DND-41 (cell line): ENCODE measurements around the gene TUBA3C.

Experiments
- ATAC-seq: fragments of 200-7000 bp; cut with Tn5 transposase; 3 replicates; pipeline ENCODE4 v1.9.1; 2021; ENCODE audit warnings: low read depth; ENCODE audit not compliant: insufficient read depth
- DNase-seq: peaks from one replicate; pipeline ENCODE4 v3.0.0-alpha.2; 2020
- H2AFZ ChIP-seq: 2 replicates; pipeline ENCODE4 v1.6.0; 2012; ENCODE audit warnings: low read depth, low read length
- H3K27ac ChIP-seq: 2 replicates; pipeline ENCODE4 v1.5.1; 2012; ENCODE audit warnings: low read length, inconsistent platforms
- H3K27me3 ChIP-seq: fragments of 200-600 bp; sonication (generic); 2 replicates; pipeline ENCODE4 v1.6.0; 2012; ENCODE audit warnings: low read length, mild to moderate bottlenecking, inconsistent platforms; ENCODE audit not compliant: insufficient read depth, poor library complexity
- H3K36me3 ChIP-seq: 2 replicates; pipeline ENCODE4 v1.5.1; 2012; ENCODE audit warnings: low read length, inconsistent platforms; ENCODE audit not compliant: insufficient read depth
- H3K4me1 ChIP-seq: 2 replicates; pipeline ENCODE4 v1.5.1; 2012; ENCODE audit warnings: mild to moderate bottlenecking, low read length; ENCODE audit not compliant: insufficient read depth
- H3K4me2 ChIP-seq: 2 replicates; pipeline ENCODE4 v1.6.0; 2012; ENCODE audit warnings: mild to moderate bottlenecking, moderate library complexity, low read length, inconsistent platforms; ENCODE audit not compliant: insufficient read depth
- H3K4me3 ChIP-seq, 2 experiments: fragments of 200-600 bp in 1 of 2; shearing (Covaris generic) in 1 of 2; 2 replicates each; pipeline ENCODE4 v1.5.1; 2012 to 2016; ENCODE audit warnings: inconsistent platforms in 2 of 2, low read length in 2 of 2, mild to moderate bottlenecking in 2 of 2, low read depth in 1 of 2, moderate library complexity in 1 of 2
- H3K79me2 ChIP-seq: 2 replicates; pipeline ENCODE4 v1.6.0; 2012; ENCODE audit warnings: low read length, inconsistent platforms; ENCODE audit not compliant: insufficient read depth
- H3K9ac ChIP-seq: 2 replicates; pipeline ENCODE4 v1.6.0; 2012; ENCODE audit warnings: low read depth, mild to moderate bottlenecking, inconsistent platforms, low read length, moderate library complexity
- H3K9me3 ChIP-seq: 2 replicates; pipeline ENCODE4 v1.5.1; 2012; ENCODE audit warnings: low read length, moderate library complexity, mild to moderate bottlenecking, inconsistent platforms; ENCODE audit not compliant: insufficient read depth, severe bottlenecking
- H4K20me1 ChIP-seq: 2 replicates; pipeline ENCODE4 v1.6.0; 2012; ENCODE audit warnings: low read length; ENCODE audit not compliant: insufficient read depth
- CTCF ChIP-seq: IDR thresholded peaks from 2 replicates; pipeline ENCODE4 v1.5.1; 2012; ENCODE audit warnings: borderline replicate concordance, low read length, moderate library complexity, mild to moderate bottlenecking; ENCODE audit not compliant: poor library complexity, severe bottlenecking; ENCODE audit errors: extremely low read depth
- EZH2 ChIP-seq: IDR thresholded peaks from 3 replicates; pipeline ENCODE4 v1.6.1; 2012; ENCODE audit warnings: borderline replicate concordance, low read depth, mild to moderate bottlenecking, moderate library complexity, low read length, inconsistent platforms; ENCODE audit not compliant: severe bottlenecking

Gene TUBA3C

GRCh38 chr13:19156013-19156825 is 25.4 kb downstream of the TUBA3C start:
- no peaks in the 10 kb centered on the region for H3K36me3 ChIP-seq
- ATAC-seq (no peak), DNase-seq (no peak)
- no peaks in the 10 kb centered on the region for H3K27me3 ChIP-seq
- H3K4me3 ChIP-seq: no peak overlapping the region
- H2AFZ ChIP-seq: no peak overlapping the region
- H3K4me2 ChIP-seq: no peak overlapping the region
- H4K20me1 ChIP-seq: no peaks in the 10 kb centered on the region
- TF ChIP-seq EZH2 (no peak), CTCF (no peak)
- H3K4me1 ChIP-seq: no peaks in the 10 kb centered on the region
- peaks cover 24% of the 10 kb centered on the region for H3K9me3 ChIP-seq
- H3K79me2 ChIP-seq: no peaks in the 10 kb centered on the region
- no peak overlapping the region for H3K9ac ChIP-seq
- H3K27ac ChIP-seq: no peak overlapping the region

GRCh38 chr13:19155321-19155861 is 26.2 kb downstream of the TUBA3C start:
- TF ChIP-seq CTCF: no peak
- no peak for TF ChIP-seq EZH2
- peaks cover 24% of the 10 kb centered on the region for H3K9me3 ChIP-seq

GRCh38 chr13:19154843-19155242 is 26.8 kb downstream of the TUBA3C start:
- no peaks in the 10 kb centered on the region for H4K20me1 ChIP-seq
- ATAC-seq (no peak), DNase-seq (no peak)
- no peak overlapping the region for H3K4me2 ChIP-seq
- H3K4me1 ChIP-seq: no peaks in the 10 kb centered on the region
- H3K9ac ChIP-seq: no peak overlapping the region
- no peak overlapping the region for H3K4me3 ChIP-seq
- no peak overlapping the region for H3K27ac ChIP-seq
- H2AFZ ChIP-seq: no peak overlapping the region
- TF ChIP-seq EZH2 (no peak), CTCF (no peak)
- H3K79me2 ChIP-seq: no peaks in the 10 kb centered on the region
- no peaks in the 10 kb centered on the region for H3K36me3 ChIP-seq
- no peaks in the 10 kb centered on the region for H3K27me3 ChIP-seq
- H3K9me3 ChIP-seq: peaks cover 24% of the 10 kb centered on the region

More at GRCh38 chr13:19155321-19155861, 26.2 kb downstream of the TUBA3C start:
- H3K4me1 ChIP-seq: no peaks in the 10 kb centered on the region
- H3K79me2 ChIP-seq: no peaks in the 10 kb centered on the region
- ATAC-seq (peak; percentile 58; the same call in 2 of the 3 replicates), DNase-seq (peak; percentile 9)
- H2AFZ ChIP-seq: no peak overlapping the region
- H3K9ac ChIP-seq: no peak overlapping the region
- no peaks in the 10 kb centered on the region for H3K27me3 ChIP-seq
- no peaks in the 10 kb centered on the region for H3K36me3 ChIP-seq
- H4K20me1 ChIP-seq: no peaks in the 10 kb centered on the region
- H3K27ac ChIP-seq: no peak overlapping the region
- H3K4me3 ChIP-seq: no peak overlapping the region
- no peak overlapping the region for H3K4me2 ChIP-seq
